HG03045 (cell line): Measurements from ENCODE around the gene TM4SF18.

ENCODE experiments used
- ATAC-seq: cut with Tn5 transposase; IDR thresholded peaks from one replicate; pipeline ENCODE4 v1.9.1; 2021; ENCODE audit warnings: mild to moderate bottlenecking, moderate library complexity; ENCODE audit not compliant: unreplicated experiment

The TM4SF18 gene

DNA sequence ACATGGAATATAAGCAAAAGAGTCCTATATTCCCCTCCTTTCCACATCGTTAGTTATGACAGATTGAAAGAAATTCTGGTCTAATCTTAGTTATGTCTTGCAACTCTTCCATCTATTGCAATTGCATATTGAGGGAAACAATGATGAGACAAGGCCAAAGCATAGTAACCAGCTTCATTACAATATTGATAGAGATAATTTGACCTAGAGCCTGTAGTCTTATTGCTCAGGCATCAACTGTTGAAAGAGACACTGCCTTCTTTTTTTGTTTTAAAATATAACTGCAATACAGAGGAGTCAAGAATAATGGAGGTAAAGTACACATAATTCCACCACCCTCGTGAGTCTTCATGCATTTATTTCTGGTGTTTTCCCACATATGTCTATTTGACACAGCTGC, 2.0 kb downstream of the TM4SF18 start:
- ATAC-seq, result no peak

DNA sequence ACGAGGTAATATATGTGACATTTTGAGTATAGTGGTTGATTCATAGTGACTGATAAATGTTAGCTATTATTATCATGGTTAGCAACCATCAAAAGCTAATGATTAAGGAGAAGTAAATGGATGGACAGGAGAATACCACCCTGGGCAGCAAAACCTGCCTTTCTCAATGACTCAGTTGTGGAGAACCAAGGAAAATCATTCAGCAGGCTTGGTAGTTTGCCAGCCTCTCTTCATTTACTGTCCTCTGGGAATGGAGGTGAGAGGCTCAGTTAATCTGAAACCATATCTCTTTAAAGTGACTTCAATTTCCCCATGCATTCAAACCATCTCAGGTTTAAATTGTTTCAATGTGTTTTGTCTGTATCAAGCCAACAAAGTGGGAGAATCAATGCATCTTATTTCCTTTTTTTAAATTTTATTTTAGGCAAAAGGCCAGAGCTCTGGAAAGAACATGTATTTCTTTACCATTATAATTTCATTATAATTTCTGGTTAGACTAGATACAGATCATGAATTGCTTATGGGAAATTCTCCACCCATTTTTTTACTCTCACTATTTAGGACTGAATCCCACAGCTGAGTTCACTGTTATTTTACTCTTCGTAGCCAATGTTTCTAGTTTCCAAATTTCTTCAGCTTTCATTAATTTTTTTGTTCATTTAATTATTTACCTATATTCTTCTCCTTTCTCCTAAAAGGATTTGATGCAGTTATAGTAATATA, 2.7 kb downstream of the TM4SF18 start:
- ATAC-seq, result no peak

DNA sequence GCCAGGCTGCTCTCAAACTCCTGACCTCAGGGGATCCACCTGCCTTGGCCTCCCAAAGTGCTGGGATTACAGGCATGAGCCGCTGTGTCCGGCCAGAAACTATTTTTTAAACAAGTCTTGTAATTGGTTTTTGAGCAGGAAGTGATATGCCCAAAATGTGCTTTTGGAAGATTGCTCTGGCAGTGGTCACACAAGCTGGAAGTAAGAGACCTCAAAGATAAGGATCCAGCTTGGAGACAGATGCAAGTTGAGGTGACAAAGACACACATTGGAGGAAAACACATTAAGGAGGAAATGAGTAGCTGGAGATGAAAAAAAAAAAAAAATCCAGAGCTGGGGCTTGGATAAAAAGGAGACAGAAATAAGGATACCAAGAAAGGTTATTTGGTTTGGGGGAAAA, 6.3 kb downstream of the TM4SF18 start:
- ATAC-seq, result no peak

DNA sequence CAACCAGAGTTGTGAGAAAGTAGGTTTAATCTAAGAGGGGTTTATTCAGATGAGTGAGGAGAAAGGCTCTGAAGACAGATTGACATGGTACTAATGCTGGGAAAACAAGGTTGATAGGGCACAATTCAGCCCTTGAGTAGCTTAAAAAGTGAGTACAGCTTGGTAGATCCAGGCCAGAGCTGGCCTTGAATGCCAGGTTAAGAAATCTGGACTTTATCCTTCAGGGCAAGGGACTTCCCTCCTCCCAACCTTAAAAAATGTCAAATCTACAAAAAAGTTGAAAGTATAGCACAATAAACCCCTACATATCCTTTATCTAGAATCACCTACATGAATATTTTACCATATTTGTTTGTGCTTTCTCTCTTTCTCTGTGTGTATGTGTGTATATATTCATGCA, 7.9 kb downstream of the TM4SF18 start:
- no peak for ATAC-seq

DNA sequence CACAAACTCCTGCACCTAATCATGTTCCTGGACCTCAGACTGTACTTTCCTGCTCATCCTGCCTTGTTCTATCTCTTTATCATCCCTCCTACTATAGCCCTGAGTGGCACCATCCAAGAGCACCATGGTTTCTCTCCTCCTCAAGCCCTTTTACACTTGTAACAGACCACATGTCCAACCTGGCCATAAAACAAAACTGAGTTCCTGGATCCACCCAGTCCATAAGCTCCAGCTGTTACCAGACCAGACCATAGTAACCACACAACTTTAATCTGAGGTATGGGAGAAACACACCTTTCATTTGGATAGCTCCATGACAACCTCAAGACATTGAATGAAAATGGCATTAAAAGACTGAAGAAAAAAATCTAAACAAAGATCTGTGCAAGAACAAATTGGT, 9.1 kb downstream of the TM4SF18 start:
- ATAC-seq, result no peak

DNA sequence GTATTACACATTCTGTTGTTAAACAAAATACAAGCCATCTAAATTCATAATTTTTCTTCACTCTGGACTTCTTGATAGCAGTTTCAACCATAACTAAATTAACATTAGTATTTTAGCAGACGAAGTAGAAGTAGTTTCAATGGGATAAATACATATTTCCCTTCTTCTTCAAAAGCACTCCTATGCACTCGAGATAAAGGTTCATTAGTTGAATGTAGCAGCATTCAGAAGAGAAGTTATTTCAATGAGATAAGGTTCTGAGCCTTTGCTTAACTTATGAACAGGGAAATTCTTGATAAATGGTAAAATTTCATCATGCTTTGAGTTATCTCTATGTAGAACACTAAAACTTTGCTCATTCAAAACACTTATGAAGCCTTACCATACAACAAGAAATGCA, 11.8 kb downstream of the TM4SF18 start:
- no peak for ATAC-seq

DNA sequence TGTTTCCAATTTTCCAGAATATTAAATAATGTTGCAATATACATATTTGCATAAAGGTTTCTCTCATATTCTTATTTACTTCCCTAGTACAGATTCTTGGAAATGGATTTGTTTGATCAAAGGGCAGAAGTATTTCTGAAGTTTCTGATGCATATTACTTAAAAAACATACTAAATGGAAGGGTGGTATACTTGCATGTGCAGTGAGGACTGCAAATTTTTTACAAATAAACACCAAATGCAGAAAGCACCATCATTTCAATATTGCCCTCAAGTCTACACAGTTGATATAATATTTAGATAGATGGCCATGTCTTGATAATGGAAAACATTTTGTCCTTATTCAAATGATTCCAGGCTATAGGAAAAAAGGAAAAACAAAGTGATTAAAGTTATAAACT, 12.3 kb downstream of the TM4SF18 start:
- ATAC-seq, result no peak

DNA sequence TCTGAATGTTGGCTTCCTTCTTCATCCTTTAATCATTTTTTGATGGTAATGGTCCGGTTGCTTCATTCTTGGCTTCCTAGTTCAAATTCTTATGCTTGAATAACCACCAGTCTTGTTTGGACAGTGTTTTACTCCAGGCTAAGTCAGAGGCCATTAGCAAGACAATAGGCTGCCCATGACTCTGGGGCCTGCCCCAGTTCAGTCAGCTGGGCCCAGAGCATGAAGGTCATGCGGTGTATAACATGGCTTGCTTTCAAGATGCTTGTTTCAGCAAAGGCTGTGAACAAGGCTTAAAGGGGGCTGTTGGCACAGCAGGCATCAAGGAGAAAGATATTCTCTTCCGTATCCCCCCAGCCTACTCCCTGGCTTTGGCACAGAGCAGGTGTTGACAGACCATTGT, 13.7 kb downstream of the TM4SF18 start:
- no peak for ATAC-seq

DNA sequence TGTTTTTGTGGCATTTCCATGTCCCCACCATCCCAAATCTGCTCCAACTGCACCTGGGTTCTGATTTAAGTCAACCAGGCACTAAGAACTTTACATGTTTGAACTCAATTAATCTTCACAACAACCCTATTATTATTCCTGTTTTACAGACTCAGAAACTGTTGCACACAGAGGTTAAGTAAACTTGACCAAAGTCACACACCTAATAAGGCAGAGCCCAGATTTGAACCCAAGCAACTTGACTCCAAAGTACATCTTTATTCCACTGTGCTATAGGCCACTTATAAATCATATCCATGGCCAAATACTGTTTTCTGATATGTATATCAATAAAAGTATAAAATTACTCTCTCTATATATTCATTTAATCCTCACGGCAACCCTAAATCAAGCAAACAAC, 16.4 kb downstream of the TM4SF18 start:
- no peak for ATAC-seq

DNA sequence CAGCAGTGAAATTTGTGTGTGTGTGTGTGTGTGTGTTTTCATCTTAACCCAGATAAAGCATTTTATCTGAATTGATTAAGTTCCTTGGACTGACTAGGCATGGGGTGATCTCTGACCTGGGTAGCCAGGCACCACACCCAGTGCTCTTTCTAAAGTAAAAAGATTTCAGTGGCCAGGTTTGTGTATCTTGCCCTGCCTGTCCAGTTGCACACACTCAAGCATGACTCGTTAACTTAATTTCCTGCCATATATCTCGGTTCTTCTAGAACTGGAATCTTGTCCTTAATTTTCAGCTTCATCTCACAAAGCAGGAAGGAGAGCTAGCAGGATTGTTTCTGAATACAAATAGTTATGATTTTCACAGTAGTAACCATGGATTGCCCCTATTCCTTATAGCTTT, 17.0 kb downstream of the TM4SF18 start:
- ATAC-seq, result no peak

DNA sequence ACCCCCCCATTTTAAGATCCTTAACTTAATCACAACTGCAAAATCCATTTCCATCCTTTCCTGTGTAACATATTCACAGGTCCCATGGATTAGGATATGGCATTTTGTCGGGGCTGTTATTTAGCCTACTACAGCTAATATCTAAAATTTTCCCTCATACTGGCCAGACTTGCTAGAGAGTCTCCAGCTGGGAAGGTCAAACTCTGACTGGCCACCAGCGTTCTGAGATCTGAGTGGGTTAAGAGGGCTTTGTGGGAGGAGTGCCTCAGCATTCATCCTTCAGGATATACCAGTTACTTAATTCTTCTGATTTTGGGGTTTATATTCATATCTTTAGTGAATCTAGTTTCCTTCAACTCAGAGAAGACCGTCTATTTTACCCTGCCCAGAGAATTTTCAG, 17.7 kb downstream of the TM4SF18 start:
- ATAC-seq, result no peak

DNA sequence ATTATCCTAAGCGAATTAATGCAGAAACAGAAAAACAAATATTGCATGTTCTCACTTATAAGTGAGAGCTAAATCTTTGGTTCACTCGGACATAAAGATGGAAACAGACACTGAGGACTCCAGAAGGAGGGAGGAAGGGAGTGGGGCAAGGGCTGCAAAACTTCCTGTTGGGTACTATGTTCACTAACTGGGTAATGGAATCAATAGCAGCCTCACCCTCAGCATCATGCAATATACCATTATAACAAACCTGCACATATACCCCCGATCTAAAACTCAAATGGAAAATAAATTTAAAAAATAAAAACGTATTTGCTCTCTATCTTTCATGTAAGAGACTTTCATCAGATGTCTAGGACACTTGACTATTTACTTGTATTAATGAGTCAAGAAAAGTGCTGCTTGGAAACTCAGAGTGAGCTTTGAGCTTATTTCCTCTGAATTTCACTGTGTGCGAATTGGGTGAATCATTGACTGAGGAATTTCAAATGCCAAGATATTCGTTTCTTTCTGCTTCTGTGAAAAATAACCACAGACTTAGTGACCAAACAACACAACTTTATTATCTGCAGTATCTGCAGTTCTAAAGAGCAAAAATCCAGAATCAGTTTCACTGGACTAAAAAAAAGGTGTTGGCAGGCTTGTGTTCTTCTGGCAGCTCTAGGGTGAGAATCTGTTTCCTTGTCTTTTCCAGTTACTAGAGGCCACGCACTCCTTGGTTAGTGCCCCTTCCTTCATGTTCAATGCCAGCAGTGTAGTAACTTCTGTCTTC, 18.4 kb downstream of the TM4SF18 start:
- ATAC-seq, result no peak

DNA sequence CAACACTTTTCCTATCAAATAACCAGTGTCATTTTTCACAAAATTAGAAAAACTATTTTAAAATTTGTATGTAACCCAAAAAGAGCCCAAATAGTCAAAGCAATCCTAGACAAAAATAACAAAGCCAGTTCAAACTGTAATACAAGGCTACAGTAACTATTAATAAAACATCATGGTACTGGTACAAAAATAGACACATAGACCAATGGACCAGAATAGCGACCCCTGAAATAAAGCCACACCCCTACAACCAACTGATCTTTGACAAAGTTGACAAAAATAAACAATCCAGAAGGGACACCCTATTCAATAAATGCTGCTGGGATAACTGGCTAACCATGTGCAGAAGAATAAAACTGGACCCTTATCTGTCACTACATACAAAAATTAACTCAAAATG, 19.9 kb downstream of the TM4SF18 start:
- no peak for ATAC-seq

DNA sequence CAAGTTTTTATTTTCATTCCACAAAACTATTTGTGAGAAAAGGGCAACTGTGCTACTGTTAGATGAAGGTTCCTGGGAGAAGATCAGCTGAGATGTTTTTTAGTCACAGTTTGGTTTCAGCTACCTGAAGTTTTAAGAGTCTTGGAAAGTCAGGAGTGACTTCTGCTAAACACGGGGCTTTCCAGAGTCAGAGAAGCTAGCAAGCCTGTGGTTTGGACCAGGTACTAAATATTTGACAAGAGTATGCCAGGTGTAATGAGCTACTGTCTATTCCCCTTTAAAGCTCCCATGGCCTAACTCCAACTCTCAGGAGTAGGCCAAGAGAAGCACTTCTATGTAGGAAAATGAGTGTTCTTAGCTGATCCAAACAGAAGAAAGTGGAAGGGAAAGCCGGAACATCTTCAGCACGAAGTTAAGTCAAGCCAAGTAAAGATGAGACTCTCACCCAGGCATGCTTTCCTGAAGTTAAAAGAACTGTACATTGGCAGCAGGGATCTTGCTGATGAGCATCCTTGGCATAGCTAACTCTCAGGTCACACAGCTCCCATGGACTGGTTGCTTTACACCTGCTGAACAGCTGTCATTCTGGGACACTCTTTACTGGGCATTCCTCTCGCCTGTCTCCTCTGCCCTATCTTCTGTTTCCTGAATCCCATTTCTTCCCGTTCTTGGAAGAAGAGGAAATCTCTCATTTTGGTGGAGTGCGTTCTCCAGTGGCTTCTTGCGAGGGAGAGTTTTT, 22.5 kb downstream of the TM4SF18 start:
- ATAC-seq, result no peak

DNA sequence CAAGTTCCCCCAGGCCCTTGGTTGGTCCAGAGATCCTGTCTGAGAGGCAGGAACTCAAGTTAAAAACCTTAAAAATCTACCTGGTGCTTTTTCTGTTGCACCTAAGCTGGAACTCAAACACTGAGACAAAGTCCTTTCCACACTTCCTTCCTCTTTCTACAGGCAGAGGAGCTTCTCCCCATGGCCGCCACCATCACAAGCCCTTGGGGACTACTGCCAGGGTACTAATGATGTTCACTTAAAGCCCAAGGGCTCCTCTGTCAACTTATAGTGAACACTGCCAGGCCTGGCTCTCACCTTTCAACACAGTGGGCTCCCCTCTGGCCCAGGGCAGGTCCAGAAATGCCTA, 26.0 kb downstream of the TM4SF18 start:
- no peak for ATAC-seq

DNA sequence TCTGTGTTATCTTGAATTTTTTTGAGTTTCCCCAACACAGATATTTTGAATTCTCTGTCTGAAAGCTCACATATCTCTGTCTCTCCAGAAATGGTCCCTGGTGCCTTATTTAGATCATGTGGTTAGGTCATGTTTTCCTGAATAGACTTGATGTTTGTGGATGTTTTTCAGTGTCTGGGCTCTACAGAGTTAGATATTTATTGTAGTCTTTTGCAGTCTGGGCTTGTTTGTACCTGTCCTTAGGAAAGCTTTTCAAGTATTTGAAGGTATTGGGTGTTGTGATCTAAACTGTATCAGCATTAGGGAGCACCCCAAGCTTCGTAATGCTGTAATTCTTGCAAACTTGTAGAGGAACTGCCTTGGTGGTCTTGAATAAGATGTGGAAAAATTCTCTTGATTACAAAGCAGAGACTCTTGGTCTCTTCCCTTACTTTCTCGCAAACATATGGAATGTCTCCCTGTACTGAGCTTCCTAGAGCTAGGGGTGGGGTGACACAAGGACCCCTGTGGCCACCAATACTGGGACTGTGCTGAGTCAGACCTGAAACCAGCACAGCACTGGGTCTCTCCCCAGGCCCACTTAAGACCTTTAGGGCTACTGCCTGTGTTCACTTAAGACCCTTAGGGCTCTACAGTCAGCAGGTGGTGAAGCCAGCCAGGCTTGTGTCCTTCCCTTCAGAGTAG, 26.5 kb downstream of the TM4SF18 start:
- no peak for ATAC-seq

DNA sequence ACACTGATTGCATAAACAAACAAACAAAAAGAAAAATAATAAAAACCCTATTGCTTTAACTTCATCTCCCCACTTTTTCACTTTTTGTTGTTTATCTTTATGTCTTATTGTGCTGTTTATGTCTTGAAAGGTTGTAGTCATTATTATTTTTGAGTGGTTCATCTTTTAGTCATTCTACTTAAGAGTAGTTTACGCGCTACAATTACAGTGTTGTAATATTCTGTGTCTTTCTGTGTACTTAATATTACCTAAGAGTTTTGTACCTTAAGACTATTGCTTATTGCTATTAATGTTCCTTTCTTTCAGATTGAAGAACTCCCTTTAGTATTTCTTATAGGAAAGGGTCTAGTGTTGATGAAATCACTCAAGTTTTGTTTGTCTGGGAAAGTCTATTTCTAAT, 28.1 kb downstream of the TM4SF18 start:
- no peak for ATAC-seq

DNA sequence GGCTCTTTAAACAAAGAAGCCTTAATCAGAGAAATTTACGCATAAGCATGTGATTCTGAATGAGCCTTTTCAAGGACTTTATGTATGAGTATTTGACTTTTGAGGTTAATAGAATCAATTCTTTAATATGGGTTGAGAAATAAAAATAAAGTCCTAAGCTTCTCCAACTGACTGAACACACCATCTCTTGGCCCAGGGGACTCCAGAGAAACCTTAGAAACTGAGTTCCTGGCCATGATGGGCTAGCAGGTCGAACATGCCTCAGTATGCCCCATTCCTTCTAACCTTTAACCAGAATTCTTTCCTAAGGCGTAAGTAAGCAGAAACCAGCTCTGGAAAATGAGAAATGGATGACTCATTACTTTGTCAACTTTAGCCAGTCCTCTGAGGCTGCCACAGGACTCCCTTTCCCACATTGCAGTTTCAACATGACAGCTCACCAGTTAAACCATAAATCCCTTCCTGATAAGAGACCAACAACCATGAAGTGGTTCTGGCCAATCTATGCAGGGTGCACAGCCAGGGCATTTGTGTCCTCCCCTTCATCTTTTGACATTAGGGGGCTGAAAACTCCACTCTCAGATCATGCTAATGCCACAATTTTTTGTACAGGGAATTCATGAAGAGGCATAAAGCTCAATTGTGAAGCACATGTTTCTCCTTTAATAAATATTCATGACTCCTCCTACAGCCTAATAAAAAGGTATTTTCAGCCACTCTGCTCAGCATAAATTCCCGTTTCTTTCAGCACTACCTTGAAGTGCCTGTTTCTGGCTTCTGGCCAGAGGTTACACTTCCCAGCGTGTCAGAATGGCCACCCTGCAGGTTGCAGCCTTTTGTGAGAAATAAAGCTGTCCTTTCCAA, 33.3 kb downstream of the TM4SF18 start:
- ATAC-seq, result no peak

DNA sequence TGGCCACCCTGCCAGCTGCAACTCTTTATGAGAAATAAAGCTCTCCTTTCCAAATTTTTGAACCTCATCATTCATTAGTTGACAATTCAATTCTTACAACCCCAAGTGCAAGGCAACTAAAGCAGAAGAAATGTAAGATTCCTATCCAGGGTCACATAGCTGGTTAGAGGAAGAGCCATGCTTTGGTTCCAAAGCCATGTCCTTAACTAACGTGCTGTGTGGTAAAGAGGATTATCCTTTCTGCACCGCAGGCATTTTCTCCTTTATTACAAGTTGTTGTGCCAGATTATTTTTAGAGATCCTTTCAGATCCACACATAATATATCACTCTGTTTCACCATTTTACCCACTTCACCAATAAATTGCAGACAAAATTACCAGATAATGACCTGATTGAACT, 36.5 kb downstream of the TM4SF18 start:
- no peak for ATAC-seq

DNA sequence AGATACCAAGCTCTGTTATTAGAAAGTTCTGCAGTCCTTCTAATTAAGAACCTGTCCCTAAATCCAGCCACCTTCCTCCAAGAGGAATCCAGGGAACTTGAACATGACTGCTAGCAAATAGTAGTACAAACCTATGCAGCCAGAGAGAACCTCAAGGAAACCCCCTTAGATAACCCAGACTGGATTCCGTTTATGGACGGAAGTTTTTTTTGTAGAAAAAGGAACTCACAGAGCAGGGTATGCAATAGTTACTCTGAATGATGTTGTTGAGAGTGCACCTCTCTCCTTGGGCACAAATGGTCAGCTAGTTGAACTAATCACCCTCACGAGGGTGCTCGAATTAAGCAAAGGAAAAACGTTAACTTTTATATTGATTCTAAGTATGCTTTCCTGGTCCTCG, 40.8 kb downstream of the TM4SF18 start:
- no peak for ATAC-seq

DNA sequence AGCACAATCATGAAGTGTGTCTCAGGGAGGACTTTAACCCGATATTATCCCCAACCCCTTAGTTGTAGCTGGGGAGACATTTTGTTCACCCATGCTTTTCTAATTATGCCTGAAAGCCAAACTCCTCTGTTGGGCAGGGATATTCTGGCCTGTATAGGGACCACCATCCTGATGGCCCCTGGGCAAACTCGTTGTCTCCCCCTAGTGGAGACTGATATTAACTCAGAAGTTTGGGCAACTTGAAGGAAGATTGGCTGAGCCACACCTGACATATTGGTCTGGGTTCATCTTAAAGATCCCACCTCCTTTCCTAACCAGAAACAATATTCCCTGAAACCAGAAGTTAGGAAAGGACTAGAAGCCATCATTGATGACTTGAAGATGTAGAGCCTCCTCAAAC, 42.3 kb downstream of the TM4SF18 start:
- ATAC-seq, result no peak
